HCT116 (cell line): ENCODE results near the gene SLAMF7. TPM values are rescaled to one million over a fixed set of nuclear protein-coding genes. Genes with fewer than 3 reads are reported as not detected.

Source experiments
- ATAC-seq: fragments of 200-7000 bp; cut with Tn5 transposase; 2 replicates; pipeline ENCODE4 v1.9.1; 2020; ENCODE audit warnings: mild to moderate bottlenecking, moderate library complexity
- BruUV-seq: library from RNA; stranded (reverse); fragments of 400-500 nt; replicated peaks from 2 replicates; lab custom pipeline; 2021; lab: Mats Ljungman, UMichigan
- CTCF ChIA-PET: fragments of 300-600 bp; sonication (Branson Sonifier 250); formaldehyde crosslinking; loops from one replicate; lab custom pipeline; 2021; ENCODE audit warnings: antibody characterized with exemption; lab: Charles Lee
- POLR2A ChIA-PET: fragments of 300-600, 350-600 bp; sonication (Branson Sonifier 250); formaldehyde crosslinking; loops from one replicate; lab custom pipeline; 2021; ENCODE audit warnings: antibody characterized with exemption; lab: Charles Lee
- RAD21 ChIA-PET, 2 experiments: fragments of 300-600 bp; sonication (Branson Sonifier 250); formaldehyde crosslinking; loops; one replicate each; lab custom pipeline; 2023; ENCODE audit warnings: low total read pairs in 2 of 2; ENCODE audit not compliant: uncharacterized antibody in 2 of 2, unreplicated experiment in 2 of 2, low non-redundant PET in 1 of 2; lab: Charles Lee
- DNase-seq: peaks from one replicate; pipeline ENCODE4 v3.0.0-alpha.2; 2010; ENCODE audit warnings: low read depth, low spot score
- H2AFZ ChIP-seq: fragments of 200-600 bp; shearing (Covaris generic), sonication (generic); 2 replicates; pipeline ENCODE4 v1.6.1; 2017; ENCODE audit warnings: low read depth, mixed run types, mixed read lengths, antibody characterized with exemption, low read length; ENCODE audit not compliant: poor library complexity, severe bottlenecking
- H3K27ac ChIP-seq: 2 replicates; pipeline ENCODE4 v1.5.1; 2012; ENCODE audit warnings: low read depth, low read length
- H3K27me3 ChIP-seq: fragments of 200-600 bp; sonication (generic); 2 replicates; pipeline ENCODE4 v1.6.1; 2016; ENCODE audit warnings: mixed run types, low read length, mixed read lengths; ENCODE audit not compliant: insufficient read depth
- H3K36me3 ChIP-seq, 2 experiments: fragments of 200-500 bp in 1 of 2; fragments of 200-600 bp in 1 of 2; sonication (Bioruptor generic) in 1 of 2; sonication (generic) in 1 of 2; 2 replicates each; pipeline versions ENCODE4 v1.5.1 to v1.6.1; 2014 to 2016; ENCODE audit warnings: low read length in 2 of 2, inconsistent platforms in 1 of 2, mixed read lengths in 1 of 2, mixed run types in 1 of 2; ENCODE audit not compliant: insufficient read depth in 2 of 2, control insufficient read depth in 1 of 2
- H3K4me1 ChIP-seq, 2 experiments: fragments of 200-600 bp in 1 of 2; sonication (generic) in 1 of 2; 2 replicates each; pipeline versions ENCODE4 v1.5.1 to v1.6.1; 2012 to 2017; ENCODE audit warnings: low read length in 2 of 2, inconsistent platforms in 1 of 2, mild to moderate bottlenecking in 1 of 2, mixed read lengths in 1 of 2, mixed run types in 1 of 2, moderate library complexity in 1 of 2; ENCODE audit not compliant: insufficient read depth in 2 of 2, control insufficient read depth in 1 of 2
- H3K4me2 ChIP-seq: fragments of 200-600 bp; sonication (generic); 2 replicates; pipeline ENCODE4 v1.6.1; 2017; ENCODE audit warnings: mixed run types, low read length, mixed read lengths
- H3K4me3 ChIP-seq, 2 experiments: fragments of 200-600 bp in 1 of 2; sonication (generic) in 1 of 2; replicated peaks in 1 of 2; 2 replicates each; pipeline ENCODE4 v1.5.1; 2011 to 2016; ENCODE audit warnings: low read length in 2 of 2, control low read depth in 1 of 2, low read depth in 1 of 2, mild to moderate bottlenecking in 1 of 2, mixed read lengths in 1 of 2, mixed run types in 1 of 2
- H3K79me2 ChIP-seq: fragments of 200-600 bp; sonication (generic); 2 replicates; pipeline ENCODE4 v1.6.1; 2017; ENCODE audit warnings: mild to moderate bottlenecking, mixed run types, low read length, moderate library complexity, mixed read lengths; ENCODE audit not compliant: insufficient read depth
- H3K9ac ChIP-seq: fragments of 200-600 bp; sonication (generic); 2 replicates; pipeline ENCODE4 v1.6.1; 2016; ENCODE audit warnings: low read length, mixed read lengths
- H3K9me2 ChIP-seq: fragments of 200-600 bp; sonication (generic), shearing (Covaris generic); 2 replicates; pipeline ENCODE4 v1.6.1; 2017; ENCODE audit warnings: mixed run types, mild to moderate bottlenecking, moderate library complexity; ENCODE audit not compliant: insufficient read depth
- H3K9me3 ChIP-seq, 2 experiments: fragments of 200-500 bp in 1 of 2; fragments of 200-600 bp in 1 of 2; sonication (Bioruptor generic) in 1 of 2; sonication (generic) in 1 of 2; 2 replicates each; pipeline ENCODE4 v1.6.1; 2014 to 2017; ENCODE audit warnings: low read length in 2 of 2, mixed read lengths in 2 of 2, inconsistent platforms in 1 of 2, low read depth in 1 of 2, mild to moderate bottlenecking in 1 of 2, mixed run types in 1 of 2, moderate library complexity in 1 of 2; ENCODE audit not compliant: control insufficient read depth in 1 of 2, insufficient read depth in 1 of 2
- H4K20me1 ChIP-seq: fragments of 200-600 bp; sonication (generic), shearing (Covaris generic); 2 replicates; pipeline ENCODE4 v1.6.1; 2017; ENCODE audit warnings: mixed run types, mild to moderate bottlenecking, moderate library complexity; ENCODE audit not compliant: insufficient read depth
- ATF3 ChIP-seq: IDR thresholded peaks from 2 replicates; pipeline ENCODE4 v1.6.1; 2012
- CBX3 ChIP-seq: IDR thresholded peaks from 2 replicates; pipeline ENCODE4 v1.6.1; 2012; ENCODE audit warnings: low read depth
- CEBPB ChIP-seq: IDR thresholded peaks from 2 replicates; pipeline ENCODE4 v1.6.1; 2012; ENCODE audit warnings: low read depth
- CTCF ChIP-seq, 3 experiments: fragments of 200-600 bp in 1 of 3; sonication (generic) in 1 of 3; IDR thresholded peaks in 2 of 3; conservative IDR thresholded peaks in 1 of 3; 2 replicates each; pipeline ENCODE4 v1.5.1; 2012 to 2017; ENCODE audit warnings: low read depth in 2 of 3, low read length in 2 of 3, antibody characterized with exemption in 1 of 3, borderline replicate concordance in 1 of 3, control low read depth in 1 of 3, mild to moderate bottlenecking in 1 of 3, mixed read lengths in 1 of 3, mixed run types in 1 of 3, moderate library complexity in 1 of 3; ENCODE audit not compliant: insufficient read depth in 1 of 3
- EGR1 ChIP-seq: IDR thresholded peaks from 2 replicates; pipeline ENCODE4 v1.6.1; 2012; ENCODE audit warnings: low read depth
- ELF1 ChIP-seq: IDR thresholded peaks from 2 replicates; pipeline ENCODE4 v1.6.1; 2012; ENCODE audit warnings: low read depth, borderline replicate concordance
- EZH2 ChIP-seq: fragments of 200-600 bp; sonication (generic); IDR thresholded peaks from 2 replicates; pipeline ENCODE4 v1.6.1; 2017; ENCODE audit warnings: antibody characterized with exemption, mixed run types
- MAX ChIP-seq: IDR thresholded peaks from 2 replicates; pipeline ENCODE4 v1.6.1; 2012
- POLR2A ChIP-seq: IDR thresholded peaks from 2 replicates; pipeline ENCODE4 v1.7.0; 2011; ENCODE audit warnings: borderline replicate concordance; ENCODE audit not compliant: insufficient read depth, insufficient read length; ENCODE audit errors: extremely low read depth
- POLR2AphosphoS5 ChIP-seq: IDR thresholded peaks from 2 replicates; pipeline ENCODE4 v1.6.1; 2011; ENCODE audit warnings: mild to moderate bottlenecking, low read depth, low read length, moderate library complexity
- RAD21 ChIP-seq: IDR thresholded peaks from 2 replicates; pipeline ENCODE4 v1.6.1; 2012; ENCODE audit warnings: low read depth, mild to moderate bottlenecking
- SP1 ChIP-seq: IDR thresholded peaks from 2 replicates; pipeline ENCODE4 v1.6.1; 2012; ENCODE audit warnings: low read depth
- SRF ChIP-seq: IDR thresholded peaks from 2 replicates; pipeline ENCODE4 v1.6.1; 2012; ENCODE audit warnings: low read depth
- TCF7L2 ChIP-seq: IDR thresholded peaks from 2 replicates; pipeline ENCODE4 v1.7.0; 2011; ENCODE audit warnings: borderline replicate concordance, inconsistent platforms; ENCODE audit not compliant: insufficient read depth, insufficient read length; ENCODE audit errors: extremely low read depth
- ZBTB33 ChIP-seq: IDR thresholded peaks from 2 replicates; pipeline ENCODE4 v1.6.1; 2011; ENCODE audit warnings: mild to moderate bottlenecking, low read length, moderate library complexity; ENCODE audit not compliant: insufficient replicate concordance; ENCODE audit errors: extremely low read depth
- ZNF274 ChIP-seq: fragments of 200-500 bp; sonication (Bioruptor generic); IDR thresholded peaks from 2 replicates; pipeline ENCODE4 v1.6.1; 2014; ENCODE audit warnings: mild to moderate bottlenecking, low read depth, low read length, inconsistent platforms
- intact Hi-C: fragments of 100-400 bp; cut with micrococcal nuclease; formaldehyde crosslinking; loops from 2 replicates; pipeline ENCODE4 v1.10.0; 2022
- total RNA-seq: library from RNA; stranded (reverse); gene quantifications from one replicate; pipeline ENCODE4 v1.2.1, GENCODE V29; 2021; ENCODE audit not compliant: unreplicated experiment
- TF ChIP-seq, protein P1 (sequence below): IDR thresholded peaks from 2 replicates; pipeline ENCODE4 v1.6.1; 2012; ENCODE audit warnings: low read depth

SLAMF7 gene
- total RNA-seq, 1 experiment from 2014 or later = 0.34 TPM

DNA sequence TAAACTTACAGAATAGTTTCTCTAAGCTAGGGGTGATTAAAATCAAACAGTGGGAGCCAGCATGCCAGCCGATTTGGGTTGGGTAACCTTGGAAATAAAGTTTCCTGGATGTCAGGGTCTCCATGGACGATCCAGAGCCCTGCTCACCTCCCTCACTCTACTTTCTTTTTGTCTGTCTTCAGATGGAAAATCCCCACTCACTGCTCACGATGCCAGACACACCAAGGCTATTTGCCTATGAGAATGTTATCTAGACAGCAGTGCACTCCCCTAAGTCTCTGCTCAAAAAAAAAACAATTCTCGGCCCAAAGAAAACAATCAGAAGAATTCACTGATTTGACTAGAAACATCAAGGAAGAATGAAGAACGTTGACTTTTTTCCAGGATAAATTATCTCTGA, 13.9 kb downstream of the SLAMF7 start:
- no peaks in the 10 kb centered on the region for H3K9me3 ChIP-seq
- H3K9ac ChIP-seq = no peak overlapping the region
- H3K4me1 ChIP-seq = no peaks in the 10 kb centered on the region; a peak in 1 of 4 replicates
- ATAC-seq (no peak), DNase-seq (no peak)
- no peaks in the 10 kb centered on the region for H3K79me2 ChIP-seq
- no peak overlapping the region for H3K27ac ChIP-seq
- H3K4me3 ChIP-seq = no peak overlapping the region
- H3K4me2 ChIP-seq = no peak overlapping the region
- H3K36me3 ChIP-seq = no peaks in the 10 kb centered on the region
- RAD21 ChIA-PET = no interaction called here
- no peaks in the 10 kb centered on the region for H3K9me2 ChIP-seq
- no peaks in the 10 kb centered on the region for H4K20me1 ChIP-seq
- POLR2A ChIA-PET = no interaction called here
- no peak for TF ChIP-seq ELF1
- TF ChIP-seq ZNF274 = no peak
- no peak for TF ChIP-seq EGR1
- no peak for TF ChIP-seq EZH2
- no peak for TF ChIP-seq TCF7L2
- TF ChIP-seq ZBTB33 = no peak
- TF ChIP-seq SP1 = no peak
- no peak for TF ChIP-seq SRF
- no peak for TF ChIP-seq ATF3
- no peak for TF ChIP-seq POLR2AphosphoS5
- no peak for TF ChIP-seq POLR2A
- no peak for TF ChIP-seq CTCF (IDR thresholded peaks at IDR 0.05 in 2 of 3, conservative IDR thresholded peaks at IDR 0.05 in 1 of 3; ENCODE audit: borderline replicate concordance in 1 of 3, insufficient read depth in 1 of 3, low read depth in 2 of 3, low read length in 2 of 3)
- TF ChIP-seq, protein P1, sequence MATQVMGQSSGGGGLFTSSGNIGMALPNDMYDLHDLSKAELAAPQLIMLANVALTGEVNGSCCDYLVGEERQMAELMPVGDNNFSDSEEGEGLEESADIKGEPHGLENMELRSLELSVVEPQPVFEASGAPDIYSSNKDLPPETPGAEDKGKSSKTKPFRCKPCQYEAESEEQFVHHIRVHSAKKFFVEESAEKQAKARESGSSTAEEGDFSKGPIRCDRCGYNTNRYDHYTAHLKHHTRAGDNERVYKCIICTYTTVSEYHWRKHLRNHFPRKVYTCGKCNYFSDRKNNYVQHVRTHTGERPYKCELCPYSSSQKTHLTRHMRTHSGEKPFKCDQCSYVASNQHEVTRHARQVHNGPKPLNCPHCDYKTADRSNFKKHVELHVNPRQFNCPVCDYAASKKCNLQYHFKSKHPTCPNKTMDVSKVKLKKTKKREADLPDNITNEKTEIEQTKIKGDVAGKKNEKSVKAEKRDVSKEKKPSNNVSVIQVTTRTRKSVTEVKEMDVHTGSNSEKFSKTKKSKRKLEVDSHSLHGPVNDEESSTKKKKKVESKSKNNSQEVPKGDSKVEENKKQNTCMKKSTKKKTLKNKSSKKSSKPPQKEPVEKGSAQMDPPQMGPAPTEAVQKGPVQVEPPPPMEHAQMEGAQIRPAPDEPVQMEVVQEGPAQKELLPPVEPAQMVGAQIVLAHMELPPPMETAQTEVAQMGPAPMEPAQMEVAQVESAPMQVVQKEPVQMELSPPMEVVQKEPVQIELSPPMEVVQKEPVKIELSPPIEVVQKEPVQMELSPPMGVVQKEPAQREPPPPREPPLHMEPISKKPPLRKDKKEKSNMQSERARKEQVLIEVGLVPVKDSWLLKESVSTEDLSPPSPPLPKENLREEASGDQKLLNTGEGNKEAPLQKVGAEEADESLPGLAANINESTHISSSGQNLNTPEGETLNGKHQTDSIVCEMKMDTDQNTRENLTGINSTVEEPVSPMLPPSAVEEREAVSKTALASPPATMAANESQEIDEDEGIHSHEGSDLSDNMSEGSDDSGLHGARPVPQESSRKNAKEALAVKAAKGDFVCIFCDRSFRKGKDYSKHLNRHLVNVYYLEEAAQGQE = no peak
- no peak for TF ChIP-seq CEBPB
- TF ChIP-seq CBX3 = no peak
- TF ChIP-seq RAD21 = no peak
- no peak for TF ChIP-seq MAX
- intact Hi-C loops = no loop called here
- peaks cover 7% of the 10 kb centered on the region; the same call in 1 of the 2 replicates for H3K27me3 ChIP-seq
- BruUV-seq = no TSS peak
- CTCF ChIA-PET = no interaction called here
- H2AFZ ChIP-seq = no peak overlapping the region
